ENCODE results near the gene HECTD1. TPM values are rescaled to one million over a fixed set of nuclear protein-coding genes. Genes with fewer than 3 reads are reported as not detected.

HECTD1 gene
- polyA plus RNA-seq, 1 experiment = 70.5 TPM

GRCh38 chr14:31122098-31122611 lies 85.4 kb downstream of the HECTD1 start:
- H3K36me3 ChIP-seq (ENCODE audit: control insufficient read depth, insufficient read depth, low read length) = peaks cover 13% of the 10 kb centered on the region
- H3K27me3 ChIP-seq (ENCODE audit: control insufficient read depth, insufficient read depth, low read length) = no peaks in the 10 kb centered on the region
- no peak overlapping the region for H3K4me3 ChIP-seq (ENCODE audit: low read depth, low read length)
- no peak for TF ChIP-seq CTCF (IDR thresholded peaks at IDR 0.05; ENCODE audit: insufficient read depth, low read depth, low read length)
- ChIA-PET POLR2A (no interaction called here), CTCF (interaction anchor here (0.9 kb wide), 1 partner anchor 96 kb away, joined by 3 read pairs; the partner anchor contains the start of gene STRN3)
- no peak for DNase-seq (ENCODE audit: low read depth)

- TF ChIP-seq CTCF (IDR thresholded peaks at IDR 0.05; ENCODE audit: insufficient read depth, low read depth, low read length) = no peak
- peaks cover 12% of the 10 kb centered on the region for H3K36me3 ChIP-seq (ENCODE audit: control insufficient read depth, insufficient read depth, low read length)
- H3K4me3 ChIP-seq (ENCODE audit: low read depth, low read length) = no peak overlapping the region
- DNase-seq (ENCODE audit: low read depth) = no peak
- CTCF ChIA-PET = interaction anchor here (1.6 kb wide), 1 partner anchor 10 kb away, joined by 6 read pairs; no protein-coding TSS in a partner anchor
- POLR2A ChIA-PET = no interaction called here
- no peaks in the 10 kb centered on the region for H3K27me3 ChIP-seq (ENCODE audit: control insufficient read depth, insufficient read depth, low read length)
Observed at GRCh38 chr14:31118892-31119291, 88.7 kb downstream of the HECTD1 start.

- ChIA-PET CTCF (interaction anchor here (0.9 kb wide), 1 partner anchor 33 kb away, joined by 4 read pairs; no protein-coding TSS in a partner anchor), POLR2A (no interaction called here)
- H3K27me3 ChIP-seq (ENCODE audit: control insufficient read depth, insufficient read depth, low read length) = no peaks in the 10 kb centered on the region
- peaks cover 9% of the 10 kb centered on the region for H3K36me3 ChIP-seq (ENCODE audit: control insufficient read depth, insufficient read depth, low read length)
- no peak overlapping the region for H3K4me3 ChIP-seq (ENCODE audit: low read depth, low read length)
- no peak for DNase-seq (ENCODE audit: low read depth)
- TF ChIP-seq CTCF (IDR thresholded peaks at IDR 0.05; ENCODE audit: insufficient read depth, low read depth, low read length) = no peak
Observed at GRCh38 chr14:31113794-31114193, 93.8 kb downstream of the HECTD1 start.

GRCh38 chr14:31110872-31111271 lies 96.7 kb downstream of the HECTD1 start:
- no peak overlapping the region for H3K4me3 ChIP-seq (ENCODE audit: low read depth, low read length)
- H3K27me3 ChIP-seq (ENCODE audit: control insufficient read depth, insufficient read depth, low read length) = no peaks in the 10 kb centered on the region
- CTCF ChIA-PET = no interaction called here
- POLR2A ChIA-PET = interaction anchor here (0.7 kb wide), 1 partner anchor 135 kb away, joined by 3 read pairs; no protein-coding TSS in a partner anchor
- no peak for DNase-seq (ENCODE audit: low read depth)
- no peak for TF ChIP-seq CTCF (IDR thresholded peaks at IDR 0.05; ENCODE audit: insufficient read depth, low read depth, low read length)
- H3K36me3 ChIP-seq (ENCODE audit: control insufficient read depth, insufficient read depth, low read length) = peaks cover 8% of the 10 kb centered on the region

- ChIA-PET POLR2A (interaction anchor here (0.5 kb wide), 1 partner anchor 41 kb away, joined by 3 read pairs; no protein-coding TSS in a partner anchor), CTCF (no interaction called here)
- H3K27me3 ChIP-seq (ENCODE audit: control insufficient read depth, insufficient read depth, low read length) = no peaks in the 10 kb centered on the region
- TF ChIP-seq CTCF (IDR thresholded peaks at IDR 0.05; ENCODE audit: insufficient read depth, low read depth, low read length) = no peak
- H3K4me3 ChIP-seq (ENCODE audit: low read depth, low read length) = no peak overlapping the region
- H3K36me3 ChIP-seq (ENCODE audit: control insufficient read depth, insufficient read depth, low read length) = peaks cover 11% of the 10 kb centered on the region
- DNase-seq (ENCODE audit: low read depth) = no peak
Observed at GRCh38 chr14:31109257-31109656, 98.3 kb downstream of the HECTD1 start.

Data from BJ (cell line).